MM.1S (cell line): ENCODE data around the gene PEAR1.

Source experiments
- EZH2 ChIP-seq: fragments of 300-600 bp; sonication (generic); optimal IDR thresholded peaks from 2 replicates; pipeline ENCODE3; 2017; ENCODE audit warnings: low read depth, mild to moderate bottlenecking, antibody characterized with exemption, low read length, mixed read lengths
- EZH2phosphoT487 ChIP-seq: fragments of 300-600 bp; sonication (generic); IDR thresholded peaks from 2 replicates; pipeline ENCODE4 v1.6.1; 2018; ENCODE audit warnings: antibody characterized with exemption, low read length
- TF ChIP-seq, protein P1 (sequence below): fragments of 300-600 bp; sonication (generic); IDR thresholded peaks from 2 replicates; pipeline ENCODE4 v1.5.1; 2016; ENCODE audit warnings: antibody characterized with exemption, low read length, mixed read lengths

DNA sequence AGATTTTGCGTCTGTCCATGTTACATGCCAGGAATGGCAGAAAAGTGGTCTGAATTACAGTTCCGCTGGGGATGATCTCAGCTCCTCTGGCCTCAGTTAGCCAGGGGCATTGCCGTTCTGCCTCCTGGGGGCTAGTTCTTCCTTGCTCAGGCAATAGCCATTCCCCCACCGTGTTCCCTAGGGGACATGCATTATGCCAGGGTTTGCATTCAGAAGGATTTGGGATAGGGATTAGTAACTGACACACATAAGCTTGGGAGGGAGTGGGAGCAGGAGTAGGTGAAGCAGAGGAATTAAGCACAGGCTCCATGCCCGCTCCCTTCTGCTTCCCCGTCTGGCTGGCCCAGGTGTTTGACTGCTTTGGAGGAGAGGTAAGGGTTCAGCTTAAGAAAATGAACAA, 39.6 kb downstream of the PEAR1 start:
- TF ChIP-seq, protein P1, sequence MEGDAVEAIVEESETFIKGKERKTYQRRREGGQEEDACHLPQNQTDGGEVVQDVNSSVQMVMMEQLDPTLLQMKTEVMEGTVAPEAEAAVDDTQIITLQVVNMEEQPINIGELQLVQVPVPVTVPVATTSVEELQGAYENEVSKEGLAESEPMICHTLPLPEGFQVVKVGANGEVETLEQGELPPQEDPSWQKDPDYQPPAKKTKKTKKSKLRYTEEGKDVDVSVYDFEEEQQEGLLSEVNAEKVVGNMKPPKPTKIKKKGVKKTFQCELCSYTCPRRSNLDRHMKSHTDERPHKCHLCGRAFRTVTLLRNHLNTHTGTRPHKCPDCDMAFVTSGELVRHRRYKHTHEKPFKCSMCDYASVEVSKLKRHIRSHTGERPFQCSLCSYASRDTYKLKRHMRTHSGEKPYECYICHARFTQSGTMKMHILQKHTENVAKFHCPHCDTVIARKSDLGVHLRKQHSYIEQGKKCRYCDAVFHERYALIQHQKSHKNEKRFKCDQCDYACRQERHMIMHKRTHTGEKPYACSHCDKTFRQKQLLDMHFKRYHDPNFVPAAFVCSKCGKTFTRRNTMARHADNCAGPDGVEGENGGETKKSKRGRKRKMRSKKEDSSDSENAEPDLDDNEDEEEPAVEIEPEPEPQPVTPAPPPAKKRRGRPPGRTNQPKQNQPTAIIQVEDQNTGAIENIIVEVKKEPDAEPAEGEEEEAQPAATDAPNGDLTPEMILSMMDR = no peak
- TF ChIP-seq EZH2phosphoT487 (no peak), EZH2 (no peak)
